Endothelial cell of umbilical vein (primary cell): ENCODE results near the gene FILIP1. TPM values are rescaled to one million over a fixed set of nuclear protein-coding genes. Genes with fewer than 3 reads are reported as not detected.

Experiments used
- BruUV-seq: library from RNA; stranded (reverse); fragments of 400-500 nt; replicated peaks from 2 replicates; lab custom pipeline; 2021; lab: Mats Ljungman, UMichigan
- CTCF ChIA-PET: fragments of 300-600, 350-600 bp; sonication (Branson Sonifier 250); formaldehyde crosslinking; loops from one replicate; lab custom pipeline; 2021; ENCODE audit warnings: antibody characterized with exemption, inconsistent platforms; lab: Charles Lee
- POLR2A ChIA-PET: fragments of 300-600, 350-600 bp; sonication (Branson Sonifier 250); formaldehyde crosslinking; loops from one replicate; lab custom pipeline; 2021; ENCODE audit warnings: antibody characterized with exemption, inconsistent platforms; lab: Charles Lee
- DNase-seq: peaks from one replicate; pipeline ENCODE4 v3.0.0-alpha.2; 2011; ENCODE audit warnings: low read depth, low spot score
- FAIRE-seq: peaks from 2 replicates; lab custom pipeline; 2011; peaks lifted over from hg19 to GRCh38; lab: Jason Lieb, UNC
- H2AFZ ChIP-seq: 2 replicates; pipeline ENCODE4 v1.6.0; 2012; ENCODE audit warnings: low read depth, low read length, control low read depth, inconsistent platforms
- H3K27ac ChIP-seq: 2 replicates; pipeline ENCODE4 v1.5.1; 2011; ENCODE audit warnings: low read depth, mild to moderate bottlenecking, control low read depth, low read length, moderate library complexity; ENCODE audit not compliant: insufficient read depth
- H3K27me3 ChIP-seq, 2 experiments: 2 replicates each; pipeline versions ENCODE4 v1.6.0 to v1.6.1; 2011; ENCODE audit warnings: low read length in 2 of 2, mixed read lengths in 1 of 2; ENCODE audit not compliant: control insufficient read depth in 2 of 2, insufficient read depth in 2 of 2
- H3K36me3 ChIP-seq, 2 experiments: 2 replicates in 1 of 2; 3 replicates in 1 of 2; pipeline ENCODE4 v1.5.1; 2011; ENCODE audit warnings: low read length in 2 of 2, mild to moderate bottlenecking in 1 of 2, moderate library complexity in 1 of 2; ENCODE audit not compliant: control insufficient read depth in 2 of 2, insufficient read depth in 2 of 2; ENCODE audit errors: extremely low read depth in 1 of 2
- H3K4me1 ChIP-seq: 3 replicates; pipeline ENCODE4 v1.5.1; 2011; ENCODE audit warnings: mild to moderate bottlenecking, low read length; ENCODE audit not compliant: control insufficient read depth, insufficient read depth; ENCODE audit errors: extremely low read depth
- H3K4me2 ChIP-seq: 2 replicates; pipeline ENCODE4 v1.6.1; 2011; ENCODE audit warnings: low read length, control low read depth, mixed read lengths; ENCODE audit not compliant: insufficient read depth
- H3K4me3 ChIP-seq, 3 experiments: fragments of 200-600 bp in 1 of 3; sonication (generic), shearing (Covaris generic) in 1 of 3; replicated peaks in 1 of 3; 2 replicates each; pipeline ENCODE4 v1.5.1; 2011 to 2016; ENCODE audit warnings: control low read depth in 3 of 3, low read length in 3 of 3, mild to moderate bottlenecking in 2 of 3, inconsistent platforms in 1 of 3, low read depth in 1 of 3, moderate library complexity in 1 of 3; ENCODE audit not compliant: insufficient read depth in 1 of 3
- H3K79me2 ChIP-seq: 2 replicates; pipeline ENCODE4 v1.6.0; 2012; ENCODE audit warnings: low read length, inconsistent platforms; ENCODE audit not compliant: control insufficient read depth, insufficient read depth
- H3K9ac ChIP-seq: replicated peaks from 2 replicates; pipeline ENCODE3; 2011; ENCODE audit warnings: low read length, control low read depth; ENCODE audit not compliant: insufficient read depth; ENCODE audit errors: extremely low read depth
- H3K9me1 ChIP-seq: replicated peaks from 3 replicates; pipeline ENCODE4 v1.6.0; 2011; ENCODE audit warnings: mild to moderate bottlenecking, low read length; ENCODE audit not compliant: control insufficient read depth, insufficient read depth; ENCODE audit errors: extremely low read depth
- H3K9me3 ChIP-seq: replicated peaks from 2 replicates; pipeline ENCODE4 v1.5.1; 2012; ENCODE audit warnings: low read length, inconsistent platforms; ENCODE audit not compliant: control insufficient read depth, insufficient read depth
- H4K20me1 ChIP-seq: replicated peaks from 2 replicates; pipeline ENCODE3; 2011; ENCODE audit warnings: mild to moderate bottlenecking, low read length; ENCODE audit not compliant: control insufficient read depth, insufficient read depth; ENCODE audit errors: extremely low read depth
- CTCF ChIP-seq, 2 donors: IDR thresholded peaks; 1 replicate in 1 of 2; 2 replicates in 1 of 2; pipeline ENCODE4 v1.5.1; 2011; ENCODE audit warnings: low read length in 2 of 2, mild to moderate bottlenecking in 2 of 2, moderate library complexity in 2 of 2, control low read depth in 1 of 2, inconsistent platforms in 1 of 2, low read depth in 1 of 2; ENCODE audit not compliant: insufficient read depth in 1 of 2; ENCODE audit errors: extremely low read depth in 1 of 2
- EZH2 ChIP-seq: IDR thresholded peaks from 2 replicates; pipeline ENCODE4 v1.6.1; 2012; ENCODE audit warnings: borderline replicate concordance, low read depth, mild to moderate bottlenecking, moderate library complexity, low read length, inconsistent platforms; ENCODE audit not compliant: severe bottlenecking
- FOS ChIP-seq: IDR thresholded peaks from 2 replicates; pipeline ENCODE4 v1.6.1; 2011; ENCODE audit warnings: mild to moderate bottlenecking, low read length, moderate library complexity, borderline replicate concordance; ENCODE audit not compliant: insufficient read depth
- GATA2 ChIP-seq: IDR thresholded peaks from 2 replicates; pipeline ENCODE4 v1.7.0; 2011; ENCODE audit warnings: low read depth, mild to moderate bottlenecking, moderate library complexity, mixed read lengths, low read length; ENCODE audit not compliant: insufficient read length, insufficient read depth
- JUN ChIP-seq: IDR thresholded peaks from 2 replicates; pipeline ENCODE4 v1.6.1; 2011; ENCODE audit warnings: borderline replicate concordance, low read depth; ENCODE audit not compliant: insufficient read length, insufficient read depth
- MAX ChIP-seq: IDR thresholded peaks from 2 replicates; pipeline ENCODE4 v1.6.1; 2011; ENCODE audit not compliant: insufficient read depth, insufficient read length
- MYC ChIP-seq: IDR thresholded peaks from one replicate; pipeline ENCODE4 v1.6.1; 2011; ENCODE audit warnings: mild to moderate bottlenecking, low read depth, low read length
- POLR2A ChIP-seq: IDR thresholded peaks from 2 replicates; pipeline ENCODE4 v1.6.1; 2012; ENCODE audit warnings: low read depth, mild to moderate bottlenecking, control low read depth, low read length
- POLR2AphosphoS5 ChIP-seq: IDR thresholded peaks from 2 replicates; pipeline ENCODE4 v1.6.1; 2012; ENCODE audit warnings: low read depth, mild to moderate bottlenecking, control low read depth, low read length, moderate library complexity; ENCODE audit not compliant: insufficient read depth
- dilution Hi-C: fragments of 300-500 bp; cut with MboI; formaldehyde crosslinking; loops from one replicate; pipeline ENCODE4 v1.15.0; 2019; ENCODE audit warnings: low sequenced_read_pairs; ENCODE audit not compliant: extremely low pct_ligation_motif_present
- intact Hi-C: fragments of 100-400 bp; cut with micrococcal nuclease; formaldehyde crosslinking; loops from one replicate; pipeline ENCODE4 v1.10.0; 2022
- polyA plus RNA-seq, 4 experiments: library from polyadenylated mRNA; depleted of rRNA in 3 of 4; stranded (reverse) in 3 of 4; unstranded in 1 of 4; fragments of >200 nt; gene quantifications; 2 replicates each; pipeline versions ENCODE4 v1.2.1 to v1.2.3, GENCODE V29; 2011 to 2012; ENCODE audit warnings: missing spikeins in 1 of 4
- total RNA-seq: library from RNA; stranded (reverse); gene quantifications from 2 replicates; pipeline ENCODE4 v1.2.3, GENCODE V29; 2021

Gene FILIP1
- total and polyA plus RNA-seq, 2 donors (not counting 3 experiments of a cell fraction or from before 2014, with no cell fraction given) = 2.8 to 13.7 TPM

DNA sequence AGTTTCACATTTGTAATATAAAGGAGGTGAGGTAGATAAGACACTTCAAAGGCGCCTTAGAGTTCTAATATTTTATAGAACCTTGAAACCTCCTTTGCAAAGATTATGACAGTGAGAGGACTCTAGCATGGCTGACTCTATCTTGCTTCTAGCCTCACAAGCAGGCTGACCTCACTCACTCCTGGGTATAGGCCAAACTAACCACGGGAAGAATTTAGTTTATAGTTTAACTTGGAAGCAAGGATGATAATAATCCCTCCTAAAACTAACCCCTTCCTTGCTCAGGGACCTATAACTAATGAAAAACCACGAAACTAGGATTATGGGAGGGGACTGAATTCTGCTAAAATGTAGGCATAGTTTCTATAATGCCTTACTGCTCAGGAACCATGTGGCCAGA lies 84.3 kb downstream of the FILIP1 start:
- dilution Hi-C loops (no loop called here), intact Hi-C loops (no loop called here)
- Histone ChIP-seq H3K27ac (no peak overlapping the region), H3K4me3 (no peak overlapping the region), H3K27me3 (no peaks in the 10 kb centered on the region), H3K4me1 (peaks cover 20% of the 10 kb centered on the region), H4K20me1 (no peaks in the 10 kb centered on the region), H3K9ac (no peak overlapping the region), H3K9me1 (no peaks in the 10 kb centered on the region), H2AFZ (no peak overlapping the region), H3K79me2 (no peaks in the 10 kb centered on the region), H3K4me2 (no peak overlapping the region), H3K9me3 (no peaks in the 10 kb centered on the region), H3K36me3 (no peaks in the 10 kb centered on the region)
- ChIA-PET POLR2A (no interaction called here), CTCF (no interaction called here)
- DNase-seq (no peak), FAIRE-seq (no peak)
- no TSS peak for BruUV-seq
- TF ChIP-seq GATA2 (no peak), EZH2 (no peak), MAX (no peak), FOS (no peak), CTCF (IDR thresholded peaks at IDR 0.05; ENCODE audit: extremely low read depth in 1 of 2, insufficient read depth in 1 of 2, low read depth in 1 of 2, low read length in 2 of 2) (no peak), JUN (no peak), POLR2A (no peak), MYC (no peak), POLR2AphosphoS5 (no peak)
